Caco-2 (cell line): Measurements from ENCODE around the gene PABPC1L. TPM values are rescaled to one million over a fixed set of nuclear protein-coding genes. Genes with fewer than 3 reads are reported as not detected.

Experiments
- BruUV-seq: library from RNA; stranded (reverse); fragments of 400-500 nt; replicated peaks from 2 replicates; lab custom pipeline; 2021; lab: Mats Ljungman, UMichigan
- CTCF ChIA-PET: fragments of 300-600 bp; sonication (Branson Sonifier 250); formaldehyde crosslinking; loops from one replicate; lab custom pipeline; 2022; ENCODE audit warnings: antibody characterized with exemption; lab: Charles Lee
- POLR2A ChIA-PET: fragments of 300-600 bp; sonication (Branson Sonifier 250); formaldehyde crosslinking; loops from one replicate; lab custom pipeline; 2022; ENCODE audit warnings: antibody characterized with exemption; lab: Charles Lee
- DNase-seq, 2 experiments: peaks; one replicate each; pipeline versions ENCODE4 v3.0.0 to v3.0.0-alpha.2; 2020 to 2022
- H3K27me3 ChIP-seq: replicated peaks from 2 replicates; pipeline ENCODE4 v1.6.0; 2011; ENCODE audit warnings: low read length; ENCODE audit not compliant: control insufficient read depth, insufficient read depth
- H3K36me3 ChIP-seq: 2 replicates; pipeline ENCODE4 v1.5.1; 2011; ENCODE audit warnings: low read length; ENCODE audit not compliant: control insufficient read depth, insufficient read depth
- H3K4me1 ChIP-seq: fragments of 250-450 bp; sonication (Bioruptor Pico); 2 replicates; pipeline ENCODE4 v1.5.1; 2020; ENCODE audit warnings: mild to moderate bottlenecking
- H3K4me3 ChIP-seq: 2 replicates; pipeline ENCODE4 v1.5.1; 2011; ENCODE audit warnings: low read depth, mild to moderate bottlenecking, control low read depth, low read length
- H3K9me3 ChIP-seq: fragments of 250-450 bp; sonication (Bioruptor Pico); 2 replicates; pipeline ENCODE4 v1.5.1; 2020; ENCODE audit warnings: mild to moderate bottlenecking, moderate library complexity
- H3K27ac Mint-ChIP-seq: one replicate; pipeline ENCODE4 v1.8.0; 2022; ENCODE audit warnings: mixed read lengths; ENCODE audit not compliant: unreplicated experiment
- H3K27me3 Mint-ChIP-seq: one replicate; pipeline ENCODE4 v1.8.0; 2022; ENCODE audit warnings: mixed read lengths; ENCODE audit not compliant: insufficient read depth, unreplicated experiment
- H3K36me3 Mint-ChIP-seq: one replicate; pipeline ENCODE4 v1.8.0; 2022; ENCODE audit warnings: mild to moderate bottlenecking, mixed read lengths; ENCODE audit not compliant: insufficient read depth, unreplicated experiment
- H3K4me1 Mint-ChIP-seq: one replicate; pipeline ENCODE4 v1.8.0; 2022; ENCODE audit warnings: low read depth, mixed read lengths; ENCODE audit not compliant: unreplicated experiment
- H3K4me3 Mint-ChIP-seq: one replicate; pipeline ENCODE4 v1.8.0; 2022; ENCODE audit warnings: mild to moderate bottlenecking, moderate library complexity, mixed read lengths; ENCODE audit not compliant: unreplicated experiment
- H3K9me3 Mint-ChIP-seq: one replicate; pipeline ENCODE4 v1.8.0; 2022; ENCODE audit warnings: mixed read lengths; ENCODE audit not compliant: unreplicated experiment
- CTCF ChIP-seq, 2 experiments: fragments of 200-600 bp in 1 of 2; IDR thresholded peaks; 1 replicate in 1 of 2; 2 replicates in 1 of 2; pipeline versions ENCODE4 v1.5.1 to v1.8.0; 2011 to 2022; ENCODE audit warnings: antibody characterized with exemption in 1 of 2, control low read depth in 1 of 2, inconsistent platforms in 1 of 2, low read depth in 1 of 2, low read length in 1 of 2, mild to moderate bottlenecking in 1 of 2, moderate library complexity in 1 of 2; ENCODE audit not compliant: insufficient read depth in 1 of 2, severe bottlenecking in 1 of 2, unreplicated experiment in 1 of 2
- intact Hi-C: fragments of 100-400 bp; cut with micrococcal nuclease; formaldehyde crosslinking; loops from one replicate; pipeline ENCODE4 v1.10.0; 2022; ENCODE audit not compliant: unreplicated experiment
- total RNA-seq: library from RNA; stranded (reverse); gene quantifications from 2 replicates; pipeline ENCODE4 v1.2.3, GENCODE V29; 2022

Gene PABPC1L
- total RNA-seq, 1 experiment from 2014 or later, result 255 TPM

- Mint-ChIP-seq H3K4me1 (no peaks in the 10 kb centered on the region), H3K27me3 (no peaks in the 10 kb centered on the region), H3K36me3 (peaks cover 53% of the 10 kb centered on the region), H3K27ac (no peak overlapping the region), H3K4me3 (no peak overlapping the region), H3K9me3 (no peaks in the 10 kb centered on the region)
- Histone ChIP-seq H3K36me3 (0 out of 2 replicates have a peak, but pooled peaks cover 1% of the 10 kb centered on the region), H3K27me3 (no peaks in the 10 kb centered on the region), H3K4me3 (no peak overlapping the region), H3K4me1 (no peaks in the 10 kb centered on the region), H3K9me3 (no peaks in the 10 kb centered on the region)
- DNase-seq, result no peak
- CTCF ChIA-PET, result no interaction called here
- TF ChIP-seq CTCF (IDR thresholded peaks at IDR 0.05; ENCODE audit: insufficient read depth in 1 of 2, low read depth in 1 of 2, low read length in 1 of 2, severe bottlenecking in 1 of 2, unreplicated experiment in 1 of 2), result no peak
- intact Hi-C loops, result no loop called here
- BruUV-seq, result no TSS peak
- POLR2A ChIA-PET, result no interaction called here
Observed at GRCh38 chr20:44983093-44983674, 73.3 kb downstream of the PABPC1L start.

GRCh38 chr20:44988631-44989171 lies 78.8 kb downstream of the PABPC1L start:
- no peaks in the 10 kb centered on the region for H3K4me1 ChIP-seq
- DNase-seq, result no peak
- Mint-ChIP-seq H3K27me3 (no peaks in the 10 kb centered on the region), H3K27ac (no peak overlapping the region), H3K9me3 (no peaks in the 10 kb centered on the region), H3K36me3 (peaks cover 27% of the 10 kb centered on the region), H3K4me3 (no peak overlapping the region), H3K4me1 (no peaks in the 10 kb centered on the region)
- no TSS peak for BruUV-seq
- TF ChIP-seq CTCF (IDR thresholded peaks at IDR 0.05; ENCODE audit: insufficient read depth in 1 of 2, low read depth in 1 of 2, low read length in 1 of 2, severe bottlenecking in 1 of 2, unreplicated experiment in 1 of 2), result no peak
- H3K27me3 ChIP-seq, result no peaks in the 10 kb centered on the region
- ChIA-PET CTCF (no interaction called here), POLR2A (no interaction called here)
- intact Hi-C loops, result no loop called here
- H3K36me3 ChIP-seq, result 0 out of 2 replicates have a peak, but pooled peaks cover 1% of the 10 kb centered on the region
- H3K4me3 ChIP-seq, result no peak overlapping the region
- H3K9me3 ChIP-seq, result no peaks in the 10 kb centered on the region

Other genes with a start within 250 kb of the PABPC1L start
- not detected in 2 replicates for gene CCN5, start 194.7 kb upstream of the PABPC1L start, total RNA-seq
- 2.9 and 3.4 TPM in 2 replicates for gene KCNK15, start 164.2 kb upstream of the PABPC1L start, total RNA-seq
- 7.8 and 9.0 TPM in 2 replicates for gene RIMS4, start 99.5 kb upstream of the PABPC1L start, total RNA-seq
- gene YWHAB, start 24.4 kb upstream of the PABPC1L start, total RNA-seq, result 522 and 539 TPM in 2 replicates
- gene TOMM34, start 50.3 kb downstream of the PABPC1L start, total RNA-seq, result 131 and 139 TPM in 2 replicates
- 68.3 and 74.7 TPM in 2 replicates for gene STK4, start 56.5 kb downstream of the PABPC1L start, total RNA-seq
- 0.09 TPM in 1 of 2 replicates, not detected in the other for gene KCNS1, start 191.1 kb downstream of the PABPC1L start, total RNA-seq
- gene WFDC5, start 205.1 kb downstream of the PABPC1L start, total RNA-seq, result not detected in 2 replicates
- not detected in 2 replicates for gene WFDC12, start 214.4 kb downstream of the PABPC1L start, total RNA-seq